HFF-Myc (cell line): ENCODE results near the gene TTC28.

Source experiments
- DNase-seq: peaks from one replicate; pipeline ENCODE4 v3.0.0-alpha.2; 2011; ENCODE audit warnings: low read depth; ENCODE audit errors: extremely low read depth
- H3K4me3 ChIP-seq: replicated peaks from 2 replicates; pipeline ENCODE4 v1.5.1; 2011; ENCODE audit warnings: low read depth, mild to moderate bottlenecking, control low read depth, low read length
- CTCF ChIP-seq: IDR thresholded peaks from 2 replicates; pipeline ENCODE4 v1.5.1; 2012; ENCODE audit warnings: mild to moderate bottlenecking, low read depth, low read length, control low read depth; ENCODE audit errors: missing control alignments

The TTC28 gene

DNA sequence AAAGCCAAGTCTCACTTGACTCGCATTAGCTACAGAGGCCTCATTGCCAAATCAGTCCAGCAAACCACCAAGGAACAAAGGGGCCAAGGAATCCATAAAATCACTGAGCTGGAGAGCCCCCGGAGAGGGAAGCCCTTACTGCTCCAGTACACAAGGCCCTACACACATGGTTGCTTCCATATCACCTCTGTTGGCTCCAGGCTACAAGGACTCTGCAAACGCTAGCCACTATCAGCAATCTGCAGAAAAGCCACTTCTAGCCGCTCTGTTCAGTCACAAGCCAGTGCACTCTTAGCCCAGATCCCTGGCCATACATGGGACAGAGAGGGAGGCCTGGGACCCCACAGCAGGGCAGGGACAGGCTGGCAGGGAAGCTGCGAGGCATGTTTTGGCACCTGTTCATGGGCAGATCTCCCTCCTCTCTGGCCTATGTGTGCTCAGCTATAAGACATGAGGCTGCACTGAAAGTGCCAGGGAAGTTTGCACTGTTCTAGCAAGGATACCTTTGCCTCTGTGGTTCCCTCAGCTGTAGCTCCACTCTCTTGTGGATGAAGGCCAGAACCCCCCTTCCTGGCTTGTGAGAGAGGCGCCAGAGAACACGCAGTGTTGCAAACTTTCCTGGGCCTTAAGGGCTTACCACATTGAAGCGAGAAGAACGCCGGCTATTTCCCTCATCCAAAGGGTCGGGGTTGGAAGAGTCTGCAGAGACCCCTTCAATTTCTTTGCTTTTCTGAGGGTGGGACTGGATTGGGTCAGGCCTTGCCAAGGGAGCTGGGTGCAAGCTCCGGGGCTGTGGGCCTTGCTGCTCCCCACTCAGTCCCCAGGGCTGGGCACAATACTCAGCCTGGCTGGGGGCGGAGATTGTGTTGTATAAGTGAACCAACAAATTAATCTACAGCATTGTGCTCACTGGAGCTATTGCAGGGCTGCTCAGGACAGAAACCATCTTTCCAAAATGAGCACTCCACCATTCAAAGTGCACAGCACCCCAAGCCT lies 651.9 kb downstream of the TTC28 start:
- no peak for TF ChIP-seq CTCF
- DNase-seq: no peak
- H3K4me3 ChIP-seq: no peak overlapping the region

- no peak overlapping the region for H3K4me3 ChIP-seq
- no peak for TF ChIP-seq CTCF
- DNase-seq: no peak
Measured at GRCh38 chr22:28025866-28026575, 653.6 kb downstream of the TTC28 start.

DNA sequence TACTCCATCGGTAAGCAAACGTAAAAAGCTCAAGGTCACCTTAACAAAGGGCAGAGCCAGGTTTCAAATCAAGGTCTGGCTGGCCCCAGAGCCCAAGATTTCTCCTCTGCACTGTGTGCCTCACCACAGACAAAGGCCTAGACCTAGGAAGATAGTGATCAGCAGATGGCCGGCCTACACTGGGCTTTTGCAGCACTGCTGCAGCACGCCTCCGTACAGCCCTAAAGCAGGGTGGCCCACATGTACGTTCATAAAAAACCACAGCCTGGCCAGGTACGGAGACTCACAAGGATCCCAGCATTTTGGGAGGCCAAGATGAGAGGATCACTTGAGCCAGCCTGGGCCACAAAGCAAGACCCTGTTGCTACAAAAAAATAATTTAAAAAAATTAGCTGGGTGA lies 654.3 kb downstream of the TTC28 start:
- DNase-seq: no peak
- no peak overlapping the region for H3K4me3 ChIP-seq
- no peak for TF ChIP-seq CTCF

GRCh38 chr22:28024422-28024888 lies 655.2 kb downstream of the TTC28 start:
- no peak for DNase-seq
- TF ChIP-seq CTCF: no peak

GRCh38 chr22:28023774-28024173 lies 655.9 kb downstream of the TTC28 start:
- no peak for TF ChIP-seq CTCF
- H3K4me3 ChIP-seq: no peak overlapping the region
- no peak for DNase-seq

More at GRCh38 chr22:28024422-28024888, 655.2 kb downstream of the TTC28 start:
- no peak overlapping the region for H3K4me3 ChIP-seq

GRCh38 chr22:28023036-28023435 lies 656.6 kb downstream of the TTC28 start:
- DNase-seq: no peak
- no peak overlapping the region for H3K4me3 ChIP-seq
- no peak for TF ChIP-seq CTCF
